ENCODE data around the gene FUT3. TPM values are rescaled to one million over a fixed set of nuclear protein-coding genes. Genes with fewer than 3 reads are reported as not detected.
"Not testable (repeated sequence)": the region's sequence is repeated elsewhere in the genome, so short reads cannot be mapped to it uniquely, and the experiment has no call there.

The FUT3 gene
- total and polyA plus RNA-seq, 8 donors = 1.1 to 119 (median 7.8) TPM

- no peaks in the 10 kb centered on the region for H3K9me3 ChIP-seq
- peaks cover 6 to 15% (median 13%) of the 10 kb centered on the region in 4 donors for H3K4me1 ChIP-seq
- TF ChIP-seq CTCF (IDR thresholded peaks at IDR 0.05) = no peak
- TF ChIP-seq POLR2A (IDR thresholded peaks at IDR 0.05) = no peak
- TF ChIP-seq EP300 (IDR thresholded peaks at IDR 0.05) = no peak
- no peak for TF ChIP-seq POLR2AphosphoS5 (IDR thresholded peaks at IDR 0.05)
- peak overlapping the region in 2 of 5 donors; percentile 76 to 79 for H3K27ac ChIP-seq
- H3K27me3 ChIP-seq = no peaks in the 10 kb centered on the region
- whole genome bisulfite sequencing, 5 donors = 67 to 80% (median 73%) methylated on average over 6 of the region's 6 CpGs
- intact Hi-C loops (cut with DNase I; ENCODE audit: low total_unique reads) = no loop called here
- peak overlapping the region in 1 of 4 donors; percentile 32 for H3K4me3 ChIP-seq
- DNase-seq = peak in 1 of 2 donors; percentile 35
- no peaks in the 10 kb centered on the region for H3K36me3 ChIP-seq
Measured at GRCh38 chr19:5850189-5850588, 1.1 kb downstream of the FUT3 start.

GRCh38 chr19:5848621-5849020 lies 2.6 kb downstream of the FUT3 start:
- peaks cover 6 to 15% (median 13%) of the 10 kb centered on the region in 4 donors for H3K4me1 ChIP-seq
- H3K27me3 ChIP-seq; H3K4me3 ChIP-seq; DNase-seq; H3K36me3 ChIP-seq; intact Hi-C loops (cut with DNase I; ENCODE audit: low total_unique reads); H3K27ac ChIP-seq; H3K9me3 ChIP-seq: not testable (repeated sequence)
- 72 to 82% (median 75%) methylated on average over 5 of the region's 5 CpGs for WGBS, 5 donors

- intact Hi-C loops (cut with DNase I; ENCODE audit: low total_unique reads); H3K4me3 ChIP-seq; H3K27ac ChIP-seq; H3K27me3 ChIP-seq; DNase-seq; H3K36me3 ChIP-seq; H3K9me3 ChIP-seq: not testable (repeated sequence)
- H3K4me1 ChIP-seq = peaks cover 6 to 15% (median 13%) of the 10 kb centered on the region in 4 donors
- WGBS, 5 donors = 77 to 87% (median 81%) methylated on average over 10 of the region's 10 CpGs
Measured at GRCh38 chr19:5847846-5848245, 3.4 kb downstream of the FUT3 start.

- Histone ChIP-seq H3K4me1 (no peaks in the 10 kb centered on the region), H3K27ac (no peak overlapping the region), H3K27me3 (no peaks in the 10 kb centered on the region), H3K4me3 (no peak overlapping the region), H3K9me3 (no peaks in the 10 kb centered on the region), H3K36me3 (peaks cover 0 to 7% (median 0%) of the 10 kb centered on the region in 4 donors)
- intact Hi-C loops (cut with DNase I; ENCODE audit: low total_unique reads) = no loop called here
- DNase-seq = no peak
- TF ChIP-seq POLR2AphosphoS5 (IDR thresholded peaks at IDR 0.05) (no peak), POLR2A (IDR thresholded peaks at IDR 0.05) (no peak), EP300 (IDR thresholded peaks at IDR 0.05) (no peak), CTCF (IDR thresholded peaks at IDR 0.05) (no peak)
- WGBS, 5 donors = 82 to 90% (median 88%) methylated on average over 24 of the region's 24 CpGs
Measured at GRCh38 chr19:5844456-5845433, 6.5 kb downstream of the FUT3 start.

- no peak overlapping the region for H3K27ac ChIP-seq
- H3K4me1 ChIP-seq = no peaks in the 10 kb centered on the region
- TF ChIP-seq CTCF (IDR thresholded peaks at IDR 0.05) (no peak), POLR2AphosphoS5 (IDR thresholded peaks at IDR 0.05) (no peak), POLR2A (IDR thresholded peaks at IDR 0.05) (no peak), EP300 (IDR thresholded peaks at IDR 0.05) (no peak)
- H3K9me3 ChIP-seq = no peaks in the 10 kb centered on the region
- intact Hi-C loops (cut with DNase I; ENCODE audit: low total_unique reads) = no loop called here
- H3K36me3 ChIP-seq = peaks cover 0 to 7% (median 0%) of the 10 kb centered on the region in 4 donors
- no peak for DNase-seq
- no peaks in the 10 kb centered on the region for H3K27me3 ChIP-seq
- H3K4me3 ChIP-seq = no peak overlapping the region
- WGBS, 5 donors = 76 to 92% (median 91%) methylated on average over 12 to 21 of the region's 21 CpGs
Measured at GRCh38 chr19:5843295-5843927, 7.8 kb downstream of the FUT3 start.

GRCh38 chr19:5841735-5842111 lies 9.5 kb downstream of the FUT3 start:
- H3K4me3 ChIP-seq; intact Hi-C loops (cut with DNase I; ENCODE audit: low total_unique reads); H3K4me1 ChIP-seq; H3K36me3 ChIP-seq; H3K9me3 ChIP-seq; H3K27ac ChIP-seq; H3K27me3 ChIP-seq; DNase-seq: not testable (repeated sequence)
- 58 to 83% (median 79%) methylated on average over 5 to 6 of the region's 6 CpGs for WGBS, 5 donors

All from stomach (tissue), 9 donors.